ENCODE data around the gene RBM42. TPM values are rescaled to one million over a fixed set of nuclear protein-coding genes. Genes with fewer than 3 reads are reported as not detected.

The RBM42 gene
- total and polyA plus RNA-seq, 12 donors: 23.9 to 107 (median 77.6) TPM

DNA sequence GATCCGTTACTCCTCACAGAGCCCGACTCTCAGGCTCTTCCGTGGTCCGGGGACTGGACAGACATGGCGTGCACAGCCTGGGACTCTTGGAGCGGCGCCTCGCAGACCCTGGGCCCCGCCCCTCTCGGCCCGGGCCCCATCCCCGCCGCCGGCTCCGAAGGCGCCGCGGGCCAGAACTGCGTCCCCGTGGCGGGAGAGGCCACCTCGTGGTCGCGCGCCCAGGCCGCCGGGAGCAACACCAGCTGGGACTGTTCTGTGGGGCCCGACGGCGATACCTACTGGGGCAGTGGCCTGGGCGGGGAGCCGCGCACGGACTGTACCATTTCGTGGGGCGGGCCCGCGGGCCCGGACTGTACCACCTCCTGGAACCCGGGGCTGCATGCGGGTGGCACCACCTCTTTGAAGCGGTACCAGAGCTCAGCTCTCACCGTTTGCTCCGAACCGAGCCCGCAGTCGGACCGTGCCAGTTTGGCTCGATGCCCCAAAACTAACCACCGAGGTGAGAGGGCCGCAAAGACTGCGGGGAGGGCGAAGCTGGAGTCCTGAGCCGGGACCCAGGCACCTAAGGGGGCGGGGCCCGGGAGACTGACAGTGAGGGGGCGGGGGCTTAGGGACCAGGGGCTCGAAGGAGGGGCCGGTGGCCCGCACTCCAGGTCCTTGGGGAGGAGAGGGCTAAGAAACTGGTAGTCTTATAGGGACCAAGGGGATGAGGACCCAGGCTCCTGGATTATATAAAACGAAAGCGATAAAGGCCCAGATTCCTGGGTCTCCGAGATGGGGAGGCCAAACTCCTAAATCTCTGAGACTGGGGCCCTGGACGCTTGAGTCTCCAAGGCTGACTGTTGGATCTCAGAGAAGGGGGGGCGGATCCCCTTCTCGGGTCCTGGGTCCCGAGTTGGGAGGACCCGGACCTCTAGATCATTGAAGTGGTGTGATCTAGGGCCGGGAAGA, 14.7 kb downstream of the RBM42 start:
- TF ChIP-seq, protein P1, sequence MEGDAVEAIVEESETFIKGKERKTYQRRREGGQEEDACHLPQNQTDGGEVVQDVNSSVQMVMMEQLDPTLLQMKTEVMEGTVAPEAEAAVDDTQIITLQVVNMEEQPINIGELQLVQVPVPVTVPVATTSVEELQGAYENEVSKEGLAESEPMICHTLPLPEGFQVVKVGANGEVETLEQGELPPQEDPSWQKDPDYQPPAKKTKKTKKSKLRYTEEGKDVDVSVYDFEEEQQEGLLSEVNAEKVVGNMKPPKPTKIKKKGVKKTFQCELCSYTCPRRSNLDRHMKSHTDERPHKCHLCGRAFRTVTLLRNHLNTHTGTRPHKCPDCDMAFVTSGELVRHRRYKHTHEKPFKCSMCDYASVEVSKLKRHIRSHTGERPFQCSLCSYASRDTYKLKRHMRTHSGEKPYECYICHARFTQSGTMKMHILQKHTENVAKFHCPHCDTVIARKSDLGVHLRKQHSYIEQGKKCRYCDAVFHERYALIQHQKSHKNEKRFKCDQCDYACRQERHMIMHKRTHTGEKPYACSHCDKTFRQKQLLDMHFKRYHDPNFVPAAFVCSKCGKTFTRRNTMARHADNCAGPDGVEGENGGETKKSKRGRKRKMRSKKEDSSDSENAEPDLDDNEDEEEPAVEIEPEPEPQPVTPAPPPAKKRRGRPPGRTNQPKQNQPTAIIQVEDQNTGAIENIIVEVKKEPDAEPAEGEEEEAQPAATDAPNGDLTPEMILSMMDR (IDR thresholded peaks at IDR 0.05): no peak
- TF ChIP-seq POLR2A (IDR thresholded peaks at IDR 0.05): peak; percentile 78 to 85
- Histone ChIP-seq H3K9me3 (replicated peaks in 1 of 3) (no peaks in the 10 kb centered on the region), H3K4me1 (replicated peaks in 1 of 2) (peaks cover 6 to 13% of the 10 kb centered on the region in 2 donors), H3K27ac (peak overlapping the region; percentile 73 to 92 (median 81)), H3K27me3 (no peaks in the 10 kb centered on the region), H3K4me3 (peak overlapping the region in 3 of 4 donors; percentile 42 to 58 (median 55)), H3K36me3 (replicated peaks in 1 of 2) (no peaks in the 10 kb centered on the region)
- WGBS, 4 donors: 0 to 3% (median 2%) methylated on average over 5 to 69 of the region's 69 CpGs
- intact Hi-C loops (cut with DNase I): no loop called here
- peak; percentile 83 to 90 (median 86) for DNase-seq

DNA sequence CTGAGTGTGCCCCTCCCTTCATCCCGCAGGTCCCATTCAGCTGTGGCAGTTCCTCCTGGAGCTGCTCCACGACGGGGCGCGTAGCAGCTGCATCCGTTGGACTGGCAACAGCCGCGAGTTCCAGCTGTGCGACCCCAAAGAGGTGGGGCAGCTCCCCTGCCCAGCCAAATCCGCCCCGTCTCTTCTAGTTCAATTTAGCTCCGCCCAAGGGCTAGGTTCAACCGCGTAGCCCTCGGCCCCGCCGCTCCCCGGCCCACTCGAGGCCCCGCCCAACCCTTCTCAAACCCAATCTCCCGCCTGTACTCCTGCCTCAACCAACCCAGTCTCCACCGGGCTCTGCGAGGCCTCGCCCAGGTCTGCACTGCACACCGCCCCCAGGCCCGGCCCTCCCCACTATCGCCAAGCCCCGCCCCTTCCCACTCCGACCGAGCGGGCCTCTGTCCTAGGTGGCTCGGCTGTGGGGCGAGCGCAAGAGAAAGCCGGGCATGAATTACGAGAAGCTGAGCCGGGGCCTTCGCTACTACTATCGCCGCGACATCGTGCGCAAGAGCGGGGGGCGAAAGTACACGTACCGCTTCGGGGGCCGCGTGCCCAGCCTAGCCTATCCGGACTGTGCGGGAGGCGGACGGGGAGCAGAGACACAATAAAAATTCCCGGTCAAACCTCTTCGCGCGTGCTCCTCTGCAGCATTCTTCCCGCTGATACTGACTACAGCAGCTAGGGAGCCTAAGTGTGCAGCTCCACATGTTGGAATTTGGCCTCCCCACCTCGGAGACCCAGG, 15.6 kb downstream of the RBM42 start:
- intact Hi-C loops (cut with DNase I): no loop called here
- TF ChIP-seq, protein P1 (IDR thresholded peaks at IDR 0.05): peak in 1 of 6 experiments; percentile 18
- peak in 1 of 2 donors; percentile 74 for TF ChIP-seq POLR2A (IDR thresholded peaks at IDR 0.05)
- H3K4me1 ChIP-seq (replicated peaks in 1 of 2): peaks cover 14 to 20% of the 10 kb centered on the region in 2 donors

GRCh38 chr19:35644987-35645679, 16.3 kb downstream of the RBM42 start:
- H3K36me3 ChIP-seq (replicated peaks in 1 of 2): no peaks in the 10 kb centered on the region
- no peaks in the 10 kb centered on the region for H3K27me3 ChIP-seq
- TF ChIP-seq POLR2A (IDR thresholded peaks at IDR 0.05): no peak
- TF ChIP-seq, protein P1 (IDR thresholded peaks at IDR 0.05): no peak
- intact Hi-C loops (cut with DNase I): no loop called here
- H3K4me3 ChIP-seq: peak overlapping the region in 3 of 4 donors; percentile 22 to 58 (median 55)
- H3K4me1 ChIP-seq (replicated peaks in 1 of 2): peaks cover 14 to 28% of the 10 kb centered on the region in 2 donors
- WGBS, 4 donors: 14 to 18% (median 16%) methylated on average over 11 to 20 of the region's 20 CpGs
- no peaks in the 10 kb centered on the region for H3K9me3 ChIP-seq (replicated peaks in 1 of 3)
- peak overlapping the region; percentile 73 to 92 (median 81) for H3K27ac ChIP-seq
- DNase-seq: peak; percentile 71 to 92 (median 85)

More for the DNA sequence above, 15.6 kb downstream of the RBM42 start:
- H3K36me3 ChIP-seq (replicated peaks in 1 of 2): no peaks in the 10 kb centered on the region
- peak; percentile 95 to 98 (median 97) for DNase-seq
- no peaks in the 10 kb centered on the region for H3K9me3 ChIP-seq (replicated peaks in 1 of 3)
- 0 to 3% (median 1%) methylated on average over 6 to 60 of the region's 60 CpGs for WGBS, 4 donors
- H3K27ac ChIP-seq: peak overlapping the region; percentile 73 to 92 (median 81)
- no peaks in the 10 kb centered on the region for H3K27me3 ChIP-seq
- H3K4me3 ChIP-seq: peak overlapping the region in 3 of 4 donors; percentile 42 to 58 (median 55)
